OCI-LY7 (cell line): ENCODE measurements around the gene KLK8. TPM values are rescaled to one million over a fixed set of nuclear protein-coding genes. Genes with fewer than 3 reads are reported as not detected.

Experiments
- BruUV-seq: library from RNA; stranded (reverse); fragments of 400-500 nt; replicated peaks from 2 replicates; lab custom pipeline; 2021; lab: Mats Ljungman, UMichigan
- CTCF ChIA-PET: fragments of 300-600 bp; sonication (Branson Sonifier 250); formaldehyde crosslinking; loops from one replicate; lab custom pipeline; 2022; ENCODE audit warnings: antibody characterized with exemption; ENCODE audit not compliant: unreplicated experiment; lab: Charles Lee
- POLR2A ChIA-PET: fragments of 300-600 bp; sonication (Branson Sonifier 250); formaldehyde crosslinking; loops from one replicate; lab custom pipeline; 2022; ENCODE audit warnings: antibody characterized with exemption; lab: Charles Lee
- DNase-seq: peaks from one replicate; pipeline ENCODE4 v3.0.0-alpha.2; 2015; ENCODE audit warnings: low spot score
- H2AFZ ChIP-seq: fragments of 200-600 bp; sonication (generic), shearing (Covaris generic); 2 replicates; pipeline ENCODE4 v1.6.1; 2014; ENCODE audit warnings: mild to moderate bottlenecking, antibody characterized with exemption, low read length, moderate library complexity
- H3K27ac ChIP-seq: fragments of 200-600 bp; sonication (generic); 2 replicates; pipeline ENCODE4 v1.5.1; 2014; ENCODE audit warnings: mixed run types, low read depth, mild to moderate bottlenecking, moderate library complexity, low read length, inconsistent platforms; ENCODE audit not compliant: poor library complexity, severe bottlenecking
- H3K36me3 ChIP-seq: fragments of 200-600 bp; sonication (generic); 2 replicates; pipeline ENCODE4 v1.6.1; 2014; ENCODE audit warnings: mild to moderate bottlenecking, antibody characterized with exemption, low read length, moderate library complexity, mixed read lengths; ENCODE audit not compliant: insufficient read depth
- H3K4me1 ChIP-seq: fragments of 200-600 bp; sonication (generic); 2 replicates; pipeline ENCODE4 v1.5.1; 2014; ENCODE audit warnings: mild to moderate bottlenecking, low read length; ENCODE audit not compliant: insufficient read depth, poor library complexity, severe bottlenecking
- H3K4me2 ChIP-seq: fragments of 200-600 bp; sonication (generic); 2 replicates; pipeline ENCODE4 v1.6.1; 2014; ENCODE audit warnings: mild to moderate bottlenecking, low read length
- H3K4me3 ChIP-seq: fragments of 200-600 bp; sonication (generic); 2 replicates; pipeline ENCODE4 v1.5.1; 2014; ENCODE audit warnings: mild to moderate bottlenecking, low read depth, low read length; ENCODE audit not compliant: poor library complexity, severe bottlenecking
- H3K79me2 ChIP-seq: fragments of 200-600 bp; sonication (generic); 2 replicates; pipeline ENCODE4 v1.6.1; 2016; ENCODE audit warnings: low read depth, mild to moderate bottlenecking, low read length, moderate library complexity, mixed read lengths; ENCODE audit not compliant: insufficient read depth
- H3K9me2 ChIP-seq: fragments of 200-600 bp; sonication (generic); 2 replicates; pipeline ENCODE4 v1.6.1; 2016; ENCODE audit warnings: mild to moderate bottlenecking, low read length, mixed read lengths; ENCODE audit not compliant: insufficient read depth
- H3K9me3 ChIP-seq: fragments of 200-600 bp; sonication (generic); 2 replicates; pipeline ENCODE4 v1.6.1; 2014; ENCODE audit warnings: mild to moderate bottlenecking, mixed run types, low read length, mixed read lengths
- H4K20me1 ChIP-seq: fragments of 200-600 bp; sonication (generic); 2 replicates; pipeline ENCODE4 v1.6.1; 2014; ENCODE audit warnings: mild to moderate bottlenecking, antibody characterized with exemption, low read length, moderate library complexity, mixed read lengths; ENCODE audit not compliant: insufficient read depth
- CTCF ChIP-seq: fragments of 200-600 bp; sonication (generic); conservative IDR thresholded peaks from 2 replicates; pipeline ENCODE4 v1.5.1; 2014; ENCODE audit warnings: mild to moderate bottlenecking, antibody characterized with exemption, low read length, moderate library complexity, mixed read lengths
- EZH2phosphoT487 ChIP-seq: fragments of 200-600 bp; sonication (generic); IDR thresholded peaks from 2 replicates; pipeline ENCODE4 v1.6.1; 2018; ENCODE audit warnings: low read depth, borderline replicate concordance, mild to moderate bottlenecking, mixed run types, antibody characterized with exemption, low read length, moderate library complexity, mixed read lengths
- intact Hi-C: fragments of 100-400 bp; cut with micrococcal nuclease; formaldehyde crosslinking; loops from one replicate; pipeline ENCODE4 v1.10.0; 2022; ENCODE audit not compliant: unreplicated experiment
- total RNA-seq, 2 experiments: library from RNA; depleted of rRNA in 1 of 2; stranded (reverse); fragments of >200 nt in 1 of 2; shearing (Covaris generic) in 1 of 2; gene quantifications; 2 replicates each; pipeline ENCODE4 v1.2.3, GENCODE V29; 2014 to 2022

Gene KLK8
- total RNA-seq, 2 experiments from 2014 or later = not detected

GRCh38 chr19:51034704-51035103, 33.3 kb upstream of the KLK8 start, which contains the start of gene KLK12:
Gene KLK12 (minus strand): TSS chr19:51035002. CDS start chr19:51034621, 381 bp downstream.
- ChIA-PET CTCF (no interaction called here), POLR2A (no interaction called here)
- DNase-seq = no peak
- Histone ChIP-seq H4K20me1 (no peaks in the 10 kb centered on the region), H3K4me3 (no peak within 1 kb of the TSS), H3K36me3 (no peaks in the 10 kb centered on the region), H2AFZ (no peak within 1 kb of the TSS), H3K4me2 (no peak within 1 kb of the TSS), H3K9me3 (no peaks in the 10 kb centered on the region), H3K79me2 (no peaks in the 10 kb centered on the region), H3K9me2 (no peaks in the 10 kb centered on the region), H3K27ac (no peak within 1 kb of the TSS), H3K4me1 (no peaks in the 10 kb centered on the region)
- TF ChIP-seq EZH2phosphoT487 (no peak), CTCF (no peak)
- BruUV-seq = no TSS peak
- intact Hi-C loops = no loop called here

GRCh38 chr19:51031880-51032225, 30.4 kb upstream of the KLK8 start:
- H2AFZ ChIP-seq = no peak overlapping the region
- no peak for TF ChIP-seq EZH2phosphoT487
- H3K36me3 ChIP-seq = no peaks in the 10 kb centered on the region
- H4K20me1 ChIP-seq = no peaks in the 10 kb centered on the region
- POLR2A ChIA-PET = no interaction called here
- H3K4me2 ChIP-seq = no peak overlapping the region
- no peaks in the 10 kb centered on the region for H3K9me2 ChIP-seq
- no peaks in the 10 kb centered on the region for H3K79me2 ChIP-seq
- H3K27ac ChIP-seq = no peak overlapping the region
- CTCF ChIA-PET = no interaction called here
- no peak overlapping the region for H3K4me3 ChIP-seq
- DNase-seq = no peak
- no peaks in the 10 kb centered on the region for H3K9me3 ChIP-seq
- no peaks in the 10 kb centered on the region for H3K4me1 ChIP-seq
- no TSS peak for BruUV-seq
- intact Hi-C loops = no loop called here

GRCh38 chr19:51031220-51031879, 29.9 kb upstream of the KLK8 start:
- H3K9me3 ChIP-seq = no peaks in the 10 kb centered on the region
- intact Hi-C loops = no loop called here
- H3K27ac ChIP-seq = no peak overlapping the region
- H3K4me3 ChIP-seq = no peak overlapping the region
- H3K4me2 ChIP-seq = no peak overlapping the region
- CTCF ChIA-PET = no interaction called here
- TF ChIP-seq CTCF (no peak), EZH2phosphoT487 (no peak)
- no peak for DNase-seq
- no TSS peak for BruUV-seq
- H3K9me2 ChIP-seq = no peaks in the 10 kb centered on the region
- no peaks in the 10 kb centered on the region for H4K20me1 ChIP-seq
- no peaks in the 10 kb centered on the region for H3K36me3 ChIP-seq
- H3K79me2 ChIP-seq = no peaks in the 10 kb centered on the region
- H2AFZ ChIP-seq = no peak overlapping the region
- no peaks in the 10 kb centered on the region for H3K4me1 ChIP-seq
- POLR2A ChIA-PET = no interaction called here
